ENCODE data around the gene KDM2B.

- TF ChIP-seq, protein P1, sequence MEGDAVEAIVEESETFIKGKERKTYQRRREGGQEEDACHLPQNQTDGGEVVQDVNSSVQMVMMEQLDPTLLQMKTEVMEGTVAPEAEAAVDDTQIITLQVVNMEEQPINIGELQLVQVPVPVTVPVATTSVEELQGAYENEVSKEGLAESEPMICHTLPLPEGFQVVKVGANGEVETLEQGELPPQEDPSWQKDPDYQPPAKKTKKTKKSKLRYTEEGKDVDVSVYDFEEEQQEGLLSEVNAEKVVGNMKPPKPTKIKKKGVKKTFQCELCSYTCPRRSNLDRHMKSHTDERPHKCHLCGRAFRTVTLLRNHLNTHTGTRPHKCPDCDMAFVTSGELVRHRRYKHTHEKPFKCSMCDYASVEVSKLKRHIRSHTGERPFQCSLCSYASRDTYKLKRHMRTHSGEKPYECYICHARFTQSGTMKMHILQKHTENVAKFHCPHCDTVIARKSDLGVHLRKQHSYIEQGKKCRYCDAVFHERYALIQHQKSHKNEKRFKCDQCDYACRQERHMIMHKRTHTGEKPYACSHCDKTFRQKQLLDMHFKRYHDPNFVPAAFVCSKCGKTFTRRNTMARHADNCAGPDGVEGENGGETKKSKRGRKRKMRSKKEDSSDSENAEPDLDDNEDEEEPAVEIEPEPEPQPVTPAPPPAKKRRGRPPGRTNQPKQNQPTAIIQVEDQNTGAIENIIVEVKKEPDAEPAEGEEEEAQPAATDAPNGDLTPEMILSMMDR (IDR thresholded peaks at IDR 0.05) = no peak
- TF ChIP-seq POLR2A (IDR thresholded peaks at IDR 0.05) = no peak
These were observed 22.8 kb upstream of the KDM2B start for GRCh38 chr12:121603581-121603980.
